Stimulated activated CD4-positive, alpha-beta T cell treated with anti-CD3 and anti-CD28 coated beads, Interleukin-4, amount 100 ng/mL, for 48 hours (primary cell): ENCODE data around the gene KCP.

Source experiments
- DNase-seq, 2 donors: peaks; one replicate each; pipeline ENCODE4 v3.0.0-alpha.2; 2020; ENCODE audit warnings: low read depth in 2 of 2

The KCP gene

GRCh38 chr7:128906766-128907559 lies 3.5 kb downstream of the KCP start:
- DNase-seq = no peak

GRCh38 chr7:128906001-128906765 lies 4.3 kb downstream of the KCP start:
- DNase-seq = no peak

GRCh38 chr7:128904381-128905197 lies 5.9 kb downstream of the KCP start:
- no peak for DNase-seq

- no peak for DNase-seq
Measured at GRCh38 chr7:128903621-128904361, 6.7 kb downstream of the KCP start.

- no peak for DNase-seq
Measured at GRCh38 chr7:128902761-128903585, 7.5 kb downstream of the KCP start.

GRCh38 chr7:128900237-128900636 lies 10.3 kb downstream of the KCP start:
- DNase-seq = no peak

- no peak for DNase-seq
Measured at GRCh38 chr7:128899392-128899791, 11.1 kb downstream of the KCP start.

- DNase-seq = no peak
Measured at GRCh38 chr7:128895320-128895719, 15.2 kb downstream of the KCP start.

GRCh38 chr7:128894101-128894440 lies 16.4 kb downstream of the KCP start:
- DNase-seq = no peak

GRCh38 chr7:128893251-128894100 lies 17.0 kb downstream of the KCP start:
- no peak for DNase-seq

GRCh38 chr7:128892521-128893250 lies 17.8 kb downstream of the KCP start:
- no peak for DNase-seq

GRCh38 chr7:128891942-128892269 lies 18.6 kb downstream of the KCP start:
- DNase-seq = no peak

- no peak for DNase-seq
Measured at GRCh38 chr7:128891110-128891941, 19.2 kb downstream of the KCP start.

- no peak for DNase-seq
Measured at GRCh38 chr7:128890306-128891109, 20.0 kb downstream of the KCP start.

- DNase-seq = no peak
Measured at GRCh38 chr7:128889121-128889520, 21.4 kb downstream of the KCP start.

- no peak for DNase-seq
Measured at GRCh38 chr7:128888756-128889095, 21.8 kb downstream of the KCP start.

GRCh38 chr7:128888039-128888755 lies 22.3 kb downstream of the KCP start:
- no peak for DNase-seq
